ENCODE results near the gene DNAJC17. TPM values are rescaled to one million over a fixed set of nuclear protein-coding genes. Genes with fewer than 3 reads are reported as not detected.

DNAJC17 gene
- polyA plus RNA-seq, 3 donors = 15.7 to 31.6 (median 21.5) TPM

DNA sequence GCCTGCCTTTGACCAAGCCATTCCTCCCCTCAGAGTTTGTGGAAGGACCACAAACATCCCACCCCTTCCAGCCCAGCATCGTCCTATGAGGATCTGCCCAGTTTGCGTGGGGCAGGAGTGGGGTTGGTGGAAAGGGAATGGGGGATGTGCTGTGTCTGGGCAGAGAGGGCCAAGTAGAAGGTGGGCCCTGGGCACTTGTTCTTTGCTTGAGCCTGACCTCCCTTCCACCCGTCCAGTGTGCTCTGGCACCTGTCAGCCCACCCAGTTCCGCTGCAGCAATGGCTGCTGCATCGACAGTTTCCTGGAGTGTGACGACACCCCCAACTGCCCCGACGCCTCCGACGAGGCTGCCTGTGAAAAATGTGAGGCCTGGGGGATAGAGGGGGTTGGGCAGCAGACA is 46.9 kb upstream of the DNAJC17 start:
- Histone ChIP-seq H3K36me3 (replicated peaks in 1 of 2; ENCODE audit: control insufficient read depth in 1 of 2, insufficient read depth in 2 of 2, low read length in 2 of 2) (peaks cover 42 to 58% of the 10 kb centered on the region in 2 donors), H3K27me3 (ENCODE audit: control insufficient read depth in 2 of 2, insufficient read depth in 2 of 2, low read length in 2 of 2) (no peaks in the 10 kb centered on the region), H3K4me1 (ENCODE audit: control insufficient read depth in 1 of 2, insufficient read depth in 2 of 2, low read length in 2 of 2) (peaks cover 18 to 24% of the 10 kb centered on the region in 2 donors), H3K9ac (ENCODE audit: insufficient read depth, low read length, poor library complexity, severe bottlenecking) (no peak overlapping the region), H3K9me3 (replicated peaks in 1 of 2; ENCODE audit: control insufficient read depth in 1 of 2, insufficient read depth in 1 of 2, low read length in 2 of 2) (no peaks in the 10 kb centered on the region), H3K27ac (ENCODE audit: low read depth in 1 of 2, low read length in 2 of 2) (no peak overlapping the region), H3K4me3 (replicated peaks in 1 of 3; ENCODE audit: low read depth in 2 of 3, low read length in 3 of 3) (no peak overlapping the region), H4K20me1 (ENCODE audit: insufficient read depth, low read length) (peaks cover 15% of the 10 kb centered on the region), H3K4me2 (replicated peaks; ENCODE audit: extremely low read depth, low read length, poor library complexity, severe bottlenecking) (no peak overlapping the region), H3K79me2 (ENCODE audit: insufficient read depth, low read length) (no peaks in the 10 kb centered on the region), H2AFZ (ENCODE audit: insufficient read depth, low read depth, low read length, poor library complexity, severe bottlenecking) (no peak overlapping the region)
- Mint-ChIP-seq H3K4me3 (no peak overlapping the region), H3K27ac (no peak overlapping the region), H3K9me3 (peaks cover 0 to 3% (median 0%) of the 10 kb centered on the region in 7 donors), H3K27me3 (ENCODE audit: low read depth in 3 of 3) (peaks cover 3 to 7% (median 4%) of the 10 kb centered on the region in 3 donors), H3K4me1 (peaks cover 20% of the 10 kb centered on the region), H3K36me3 (peaks cover 55 to 81% of the 10 kb centered on the region in 2 donors)
- intact Hi-C loops (cut with micrococcal nuclease) = no loop called here
- WGBS (ENCODE audit: insufficient coverage) = 82% methylated on average over 4 of the region's 10 CpGs
- TF ChIP-seq, protein P1, sequence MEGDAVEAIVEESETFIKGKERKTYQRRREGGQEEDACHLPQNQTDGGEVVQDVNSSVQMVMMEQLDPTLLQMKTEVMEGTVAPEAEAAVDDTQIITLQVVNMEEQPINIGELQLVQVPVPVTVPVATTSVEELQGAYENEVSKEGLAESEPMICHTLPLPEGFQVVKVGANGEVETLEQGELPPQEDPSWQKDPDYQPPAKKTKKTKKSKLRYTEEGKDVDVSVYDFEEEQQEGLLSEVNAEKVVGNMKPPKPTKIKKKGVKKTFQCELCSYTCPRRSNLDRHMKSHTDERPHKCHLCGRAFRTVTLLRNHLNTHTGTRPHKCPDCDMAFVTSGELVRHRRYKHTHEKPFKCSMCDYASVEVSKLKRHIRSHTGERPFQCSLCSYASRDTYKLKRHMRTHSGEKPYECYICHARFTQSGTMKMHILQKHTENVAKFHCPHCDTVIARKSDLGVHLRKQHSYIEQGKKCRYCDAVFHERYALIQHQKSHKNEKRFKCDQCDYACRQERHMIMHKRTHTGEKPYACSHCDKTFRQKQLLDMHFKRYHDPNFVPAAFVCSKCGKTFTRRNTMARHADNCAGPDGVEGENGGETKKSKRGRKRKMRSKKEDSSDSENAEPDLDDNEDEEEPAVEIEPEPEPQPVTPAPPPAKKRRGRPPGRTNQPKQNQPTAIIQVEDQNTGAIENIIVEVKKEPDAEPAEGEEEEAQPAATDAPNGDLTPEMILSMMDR (IDR thresholded peaks at IDR 0.05) = no peak
- DNase-seq = no peak

DNA sequence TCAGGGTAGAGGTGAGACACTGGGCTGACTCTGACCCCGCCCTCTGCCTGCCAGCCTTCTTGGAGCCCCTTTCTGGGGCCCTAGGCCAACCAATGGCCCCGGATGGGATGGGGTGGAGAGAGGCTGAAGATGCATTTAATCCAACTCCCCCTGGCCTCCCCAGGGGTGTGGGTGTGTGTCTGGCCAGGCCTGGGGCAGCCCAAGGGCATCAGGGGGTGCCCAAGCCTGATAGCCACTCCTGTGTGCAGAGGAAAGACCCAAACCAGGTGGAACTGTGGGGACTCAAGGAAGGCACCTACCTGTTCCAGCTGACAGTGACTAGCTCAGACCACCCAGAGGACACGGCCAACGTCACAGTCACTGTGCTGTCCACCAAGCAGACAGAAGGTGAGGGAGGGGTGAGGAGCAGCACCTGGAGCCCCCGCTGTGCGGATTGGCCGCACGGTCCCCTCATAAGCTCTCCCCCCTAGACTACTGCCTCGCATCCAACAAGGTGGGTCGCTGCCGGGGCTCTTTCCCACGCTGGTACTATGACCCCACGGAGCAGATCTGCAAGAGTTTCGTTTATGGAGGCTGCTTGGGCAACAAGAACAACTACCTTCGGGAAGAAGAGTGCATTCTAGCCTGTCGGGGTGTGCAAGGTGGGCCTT is 46.1 kb upstream of the DNAJC17 start:
- no peak overlapping the region for H2AFZ ChIP-seq (ENCODE audit: insufficient read depth, low read depth, low read length, poor library complexity, severe bottlenecking)
- H3K36me3 ChIP-seq (replicated peaks in 1 of 2; ENCODE audit: control insufficient read depth in 1 of 2, insufficient read depth in 2 of 2, low read length in 2 of 2) = peaks cover 42 to 58% of the 10 kb centered on the region in 2 donors
- Mint-ChIP-seq H3K4me3 (no peak overlapping the region), H3K27ac (no peak overlapping the region), H3K36me3 (peaks cover 55 to 81% of the 10 kb centered on the region in 2 donors), H3K27me3 (ENCODE audit: low read depth in 3 of 3) (peaks cover 1 to 3% (median 3%) of the 10 kb centered on the region in 3 donors), H3K4me1 (peaks cover 14% of the 10 kb centered on the region), H3K9me3 (no peaks in the 10 kb centered on the region)
- H3K9me3 ChIP-seq (replicated peaks in 1 of 2; ENCODE audit: control insufficient read depth in 1 of 2, insufficient read depth in 1 of 2, low read length in 2 of 2) = no peaks in the 10 kb centered on the region
- H3K4me1 ChIP-seq (ENCODE audit: control insufficient read depth in 1 of 2, insufficient read depth in 2 of 2, low read length in 2 of 2) = peaks cover 12 to 18% of the 10 kb centered on the region in 2 donors
- no peak overlapping the region for H3K9ac ChIP-seq (ENCODE audit: insufficient read depth, low read length, poor library complexity, severe bottlenecking)
- TF ChIP-seq, protein P1 (IDR thresholded peaks at IDR 0.05) = no peak
- H3K4me3 ChIP-seq (replicated peaks in 1 of 3; ENCODE audit: low read depth in 2 of 3, low read length in 3 of 3) = no peak overlapping the region
- no peak overlapping the region for H3K27ac ChIP-seq (ENCODE audit: low read depth in 1 of 2, low read length in 2 of 2)
- DNase-seq = no peak
- intact Hi-C loops (cut with micrococcal nuclease) = no loop called here
- no peak overlapping the region for H3K4me2 ChIP-seq (replicated peaks; ENCODE audit: extremely low read depth, low read length, poor library complexity, severe bottlenecking)
- no peaks in the 10 kb centered on the region for H3K27me3 ChIP-seq (ENCODE audit: control insufficient read depth in 2 of 2, insufficient read depth in 2 of 2, low read length in 2 of 2)
- H4K20me1 ChIP-seq (ENCODE audit: insufficient read depth, low read length) = peaks cover 15% of the 10 kb centered on the region
- WGBS (ENCODE audit: insufficient coverage) = 98% methylated on average over 6 of the region's 16 CpGs
- H3K79me2 ChIP-seq (ENCODE audit: insufficient read depth, low read length) = no peaks in the 10 kb centered on the region

All from CD14-positive monocyte (primary cell).